HEK293 (cell line): Measurements from ENCODE around the gene NPR2.
A peak's percentile ranks its signal among the peaks of the same experiment; 100 is the strongest.

Source experiments
- CTCF ChIA-PET: fragments of 350-600 bp; formaldehyde crosslinking; extraction: SDS; loops from one replicate; lab custom pipeline; 2021; ENCODE audit warnings: antibody characterized with exemption; lab: Yijun Ruan, JAX
- POLR2A ChIA-PET: fragments of 300-600 bp; formaldehyde crosslinking; extraction: SDS; loops from one replicate; lab custom pipeline; 2020; ENCODE audit warnings: antibody characterized with exemption, inconsistent platforms; lab: Yijun Ruan, JAX
- H3K27ac ChIP-seq: fragments of 200-500 bp; sonication (Bioruptor generic); 2 replicates; pipeline ENCODE4 v1.5.1; 2014; ENCODE audit warnings: low read depth, low read length, control low read depth, inconsistent platforms; ENCODE audit errors: extremely low read depth
- H3K36me3 ChIP-seq, 2 experiments: fragments of 200-500 bp in 1 of 2; sonication (Bioruptor generic) in 1 of 2; 1 replicate in 1 of 2; 2 replicates in 1 of 2; pipeline ENCODE4 v1.5.1; 2014 to 2017; ENCODE audit warnings: inconsistent platforms in 2 of 2, low read length in 2 of 2; ENCODE audit not compliant: control insufficient read depth in 2 of 2, insufficient read depth in 1 of 2
- H3K4me1 ChIP-seq: fragments of 200-500 bp; sonication (Bioruptor generic); 2 replicates; pipeline ENCODE4 v1.5.1; 2014; ENCODE audit warnings: mild to moderate bottlenecking, low read length, inconsistent platforms; ENCODE audit not compliant: control insufficient read depth, insufficient read depth
- H3K4me3 ChIP-seq: 2 replicates; pipeline ENCODE4 v1.5.1; 2011; ENCODE audit warnings: low read depth, mild to moderate bottlenecking, control low read depth, low read length, moderate library complexity
- H3K9me3 ChIP-seq: fragments of 200-500 bp; sonication (Bioruptor generic); 2 replicates; pipeline ENCODE4 v1.5.1; 2014; ENCODE audit warnings: low read depth, low read length, inconsistent platforms; ENCODE audit not compliant: control insufficient read depth, insufficient read depth
- EGR2 ChIP-seq: fragments of 450-650 bp; formaldehyde crosslinking; IDR thresholded peaks from 2 replicates; pipeline ENCODE4 v1.5.1; 2016; ENCODE audit warnings: low read depth, missing biosample characterization, missing genetic modification characterization
- FEZF1 ChIP-seq: fragments of 450-650 bp; formaldehyde crosslinking; IDR thresholded peaks from 2 replicates; pipeline ENCODE4 v1.5.1; 2016; ENCODE audit warnings: missing biosample characterization, missing genetic modification characterization
- GLIS1 ChIP-seq: fragments of 450-650 bp; formaldehyde crosslinking; IDR thresholded peaks from 2 replicates; pipeline ENCODE4 v1.5.1; 2016; ENCODE audit warnings: missing biosample characterization, missing genetic modification characterization
- IKZF3 ChIP-seq: fragments of 450-650 bp; IDR thresholded peaks from 2 replicates; pipeline ENCODE4 v1.5.0; 2018; ENCODE audit warnings: missing biosample characterization, mild to moderate bottlenecking, missing genetic modification characterization, moderate library complexity
- KLF8 ChIP-seq: fragments of 450-650 bp; formaldehyde crosslinking; IDR thresholded peaks from 2 replicates; pipeline ENCODE4 v1.5.1; 2016; ENCODE audit warnings: missing biosample characterization, missing genetic modification characterization
- KLF9 ChIP-seq: fragments of 450-650 bp; formaldehyde crosslinking; IDR thresholded peaks from 2 replicates; pipeline ENCODE4 v1.5.1; 2016; ENCODE audit warnings: missing biosample characterization, missing genetic modification characterization, low read depth
- OSR2 ChIP-seq: fragments of 450-650 bp; formaldehyde crosslinking; IDR thresholded peaks from 2 replicates; pipeline ENCODE4 v1.5.1; 2016; ENCODE audit warnings: missing biosample characterization, missing genetic modification characterization
- PRDM1 ChIP-seq: fragments of 450-650 bp; formaldehyde crosslinking; IDR thresholded peaks from 2 replicates; pipeline ENCODE4; 2016; ENCODE audit warnings: missing biosample characterization, missing genetic modification characterization
- SCRT2 ChIP-seq: fragments of 450-650 bp; formaldehyde crosslinking; IDR thresholded peaks from 2 replicates; pipeline ENCODE4 v1.5.1; 2016; ENCODE audit warnings: missing biosample characterization, missing genetic modification characterization
- SP2 ChIP-seq: fragments of 450-650 bp; formaldehyde crosslinking; IDR thresholded peaks from 2 replicates; pipeline ENCODE4 v1.5.1; 2016; ENCODE audit warnings: missing biosample characterization, missing genetic modification characterization
- SP7 ChIP-seq: fragments of 450-650 bp; formaldehyde crosslinking; IDR thresholded peaks from 2 replicates; pipeline ENCODE4 v1.5.1; 2016; ENCODE audit warnings: missing biosample characterization, missing genetic modification characterization
- WT1 ChIP-seq: fragments of 450-650 bp; formaldehyde crosslinking; IDR thresholded peaks from 2 replicates; pipeline ENCODE4 v1.5.1; 2016; ENCODE audit warnings: missing biosample characterization, missing genetic modification characterization
- ZBTB48 ChIP-seq: fragments of 450-650 bp; formaldehyde crosslinking; IDR thresholded peaks from 2 replicates; pipeline ENCODE4 v1.5.1; 2016; ENCODE audit warnings: missing biosample characterization, missing genetic modification characterization
- ZBTB8A ChIP-seq: fragments of 450-650 bp; formaldehyde crosslinking; IDR thresholded peaks from 2 replicates; pipeline ENCODE4 v1.5.1; 2016; ENCODE audit warnings: missing biosample characterization, missing genetic modification characterization
- ZFHX2 ChIP-seq: fragments of 450-650 bp; formaldehyde crosslinking; conservative IDR thresholded peaks from 2 replicates; pipeline ENCODE4 v1.5.1; 2016; ENCODE audit warnings: missing biosample characterization, missing genetic modification characterization
- ZIC2 ChIP-seq: fragments of 450-650 bp; formaldehyde crosslinking; IDR thresholded peaks from 2 replicates; pipeline ENCODE4 v1.5.1; 2016; ENCODE audit warnings: missing biosample characterization, missing genetic modification characterization
- ZNF10 ChIP-seq: fragments of 450-650 bp; formaldehyde crosslinking; IDR thresholded peaks from 2 replicates; pipeline ENCODE4 v1.5.1; 2017; ENCODE audit warnings: missing biosample characterization, missing genetic modification characterization
- ZNF112 ChIP-seq: fragments of 450-650 bp; formaldehyde crosslinking; IDR thresholded peaks from 2 replicates; pipeline ENCODE4 v1.5.0; 2017; ENCODE audit warnings: missing biosample characterization, missing genetic modification characterization
- ZNF114 ChIP-seq: fragments of 450-650 bp; formaldehyde crosslinking; IDR thresholded peaks from 2 replicates; pipeline ENCODE4 v1.5.0; 2017; ENCODE audit warnings: missing biosample characterization, missing genetic modification characterization
- ZNF155 ChIP-seq: fragments of 450-650 bp; formaldehyde crosslinking; IDR thresholded peaks from 2 replicates; pipeline ENCODE4 v1.5.1; 2016; ENCODE audit warnings: missing biosample characterization, missing genetic modification characterization
- ZNF169 ChIP-seq: fragments of 450-650 bp; formaldehyde crosslinking; IDR thresholded peaks from 2 replicates; pipeline ENCODE4 v1.5.1; 2016; ENCODE audit warnings: missing biosample characterization, missing genetic modification characterization
- ZNF184 ChIP-seq: fragments of 450-650 bp; IDR thresholded peaks from 2 replicates; pipeline ENCODE4 v1.5.1; 2018; ENCODE audit warnings: missing biosample characterization, mild to moderate bottlenecking, missing genetic modification characterization
- ZNF335 ChIP-seq: fragments of 450-650 bp; formaldehyde crosslinking; conservative IDR thresholded peaks from 2 replicates; pipeline ENCODE4 v1.5.1; 2016; ENCODE audit warnings: missing biosample characterization, missing genetic modification characterization
- ZNF341 ChIP-seq: fragments of 450-650 bp; formaldehyde crosslinking; IDR thresholded peaks from 2 replicates; pipeline ENCODE4; 2016; ENCODE audit warnings: low read depth, missing biosample characterization, missing genetic modification characterization
- ZNF473 ChIP-seq: fragments of 450-650 bp; formaldehyde crosslinking; IDR thresholded peaks from 2 replicates; pipeline ENCODE4 v1.5.1; 2017; ENCODE audit warnings: missing biosample characterization, missing genetic modification characterization
- ZNF600 ChIP-seq: fragments of 450-650 bp; formaldehyde crosslinking; IDR thresholded peaks from 2 replicates; pipeline ENCODE4 v1.5.1; 2016; ENCODE audit warnings: missing biosample characterization, missing genetic modification characterization
- ZNF629 ChIP-seq: fragments of 450-650 bp; formaldehyde crosslinking; IDR thresholded peaks from 2 replicates; pipeline ENCODE4 v1.5.1; 2017; ENCODE audit warnings: missing biosample characterization, missing genetic modification characterization
- ZNF654 ChIP-seq: fragments of 450-650 bp; formaldehyde crosslinking; IDR thresholded peaks from 2 replicates; pipeline ENCODE4 v1.5.1; 2016; ENCODE audit warnings: low read depth, missing biosample characterization, missing genetic modification characterization
- ZXDB ChIP-seq: fragments of 450-650 bp; formaldehyde crosslinking; IDR thresholded peaks from 2 replicates; pipeline ENCODE4 v1.5.1; 2016; ENCODE audit warnings: missing biosample characterization, missing genetic modification characterization
- TF ChIP-seq, protein P1 (sequence below): fragments of 450-650 bp; formaldehyde crosslinking; IDR thresholded peaks from 2 replicates; pipeline ENCODE4 v1.5.1; 2016; ENCODE audit warnings: missing biosample characterization, missing genetic modification characterization
- TF ChIP-seq, protein P2 (sequence below): fragments of 450-650 bp; formaldehyde crosslinking; IDR thresholded peaks from 2 replicates; pipeline ENCODE4 v1.5.1; 2016; ENCODE audit warnings: missing biosample characterization, missing genetic modification characterization

NPR2 gene

DNA sequence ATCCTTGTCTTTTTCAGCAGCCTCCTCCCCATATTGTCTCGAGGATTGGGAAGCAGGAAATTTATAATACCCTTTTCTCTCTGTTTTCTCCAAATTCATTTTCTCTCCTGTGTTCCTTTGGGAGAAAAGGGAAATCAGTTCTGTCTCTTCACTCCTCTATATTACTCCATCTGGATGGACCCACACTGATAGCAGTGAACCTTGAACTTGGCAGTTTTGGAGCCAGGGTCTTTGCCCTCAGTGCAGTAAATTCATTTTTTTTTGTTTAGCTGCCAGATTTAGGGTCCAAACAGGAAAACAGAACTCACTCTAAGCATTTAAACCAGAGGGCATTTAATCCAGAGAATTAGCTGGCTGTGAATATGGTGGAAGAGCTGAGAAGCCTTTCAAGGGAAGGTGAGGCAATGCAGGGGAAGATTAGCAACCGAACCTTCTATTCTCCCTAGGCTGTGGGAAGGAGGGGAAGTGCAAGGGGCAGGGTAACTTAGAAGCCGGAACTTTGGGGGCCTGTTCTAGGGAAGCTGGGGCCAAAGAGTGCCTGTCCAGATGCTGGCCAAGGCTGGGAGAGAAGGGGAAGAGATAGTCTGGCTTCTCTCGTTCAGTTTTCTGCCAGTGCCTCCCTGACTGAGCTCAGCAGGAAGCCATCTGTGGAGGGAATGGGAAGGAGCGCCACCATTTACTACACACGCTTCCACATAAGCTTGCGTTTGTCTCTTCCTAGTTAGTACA lies 16.3 kb upstream of the NPR2 start:
- peaks cover 0 to 2% of the 10 kb centered on the region in 2 experiments; a peak in 1 of 3 replicates for H3K36me3 ChIP-seq
- no peaks in the 10 kb centered on the region for H3K9me3 ChIP-seq
- POLR2A ChIA-PET, result interaction anchor here (0.9 kb wide), 1 partner anchor 13 kb away, joined by 3 read pairs; no protein-coding TSS in a partner anchor
- CTCF ChIA-PET, result interaction anchor here (0.6 to 6.3 kb wide), 8 partner anchors 14 to 1106 kb away, joined by 3 to 65 read pairs (median 4); no protein-coding TSS in a partner anchor
- no peak for TF ChIP-seq KLF9 (tag by site-specific recombination)
- peak; percentile 51 for TF ChIP-seq ZNF335 (tag by site-specific recombination)
- TF ChIP-seq ZNF169 (tag by site-specific recombination), result no peak
- TF ChIP-seq ZBTB48 (tag by site-specific recombination), result peak; percentile 80; the same call in 1 of the 2 replicates
- TF ChIP-seq PRDM1 (tag by site-specific recombination), result peak; percentile 46; the same call in 1 of the 2 replicates
- peak; percentile 43; the same call in 1 of the 2 replicates for TF ChIP-seq ZNF600 (tag by site-specific recombination)
- TF ChIP-seq ZNF114 (tag by site-specific recombination), result no peak
- TF ChIP-seq ZIC2, result peak; percentile 46
- TF ChIP-seq IKZF3 (tag by site-specific recombination), result peak; percentile 33; the same call in 1 of the 2 replicates
- H3K27ac ChIP-seq, result no peak overlapping the region
- H3K4me3 ChIP-seq, result no peak overlapping the region
- peaks cover 18% of the 10 kb centered on the region for H3K4me1 ChIP-seq

DNA sequence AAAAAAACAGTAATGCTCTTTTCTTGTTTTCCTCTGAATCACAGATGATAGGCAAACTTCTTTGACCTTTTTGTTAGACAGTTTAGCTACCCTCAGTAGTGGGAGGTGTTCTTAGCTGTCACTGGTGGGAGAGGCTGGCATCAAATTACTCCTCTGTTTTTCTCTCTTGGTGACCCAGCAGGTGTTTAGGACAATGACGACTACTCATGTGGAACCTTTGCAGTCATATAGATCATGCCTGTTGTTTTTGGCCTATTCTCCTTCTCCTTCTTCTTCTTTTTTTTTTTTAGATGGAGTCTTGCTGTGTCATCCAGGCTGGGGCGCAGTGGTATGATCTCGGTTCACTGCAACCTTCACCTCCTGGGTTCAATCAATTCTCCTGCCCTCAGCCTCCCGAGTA lies 15.4 kb upstream of the NPR2 start:
- CTCF ChIA-PET, result interaction anchor here (0.6 to 6.3 kb wide), 8 partner anchors 13 to 1107 kb away, joined by 3 to 65 read pairs (median 4); no protein-coding TSS in a partner anchor

More for the DNA sequence above, 15.4 kb upstream of the NPR2 start:
- POLR2A ChIA-PET, result no interaction called here
- H3K27ac ChIP-seq, result no peak overlapping the region
- no peak overlapping the region for H3K4me3 ChIP-seq
- H3K4me1 ChIP-seq, result peaks cover 12% of the 10 kb centered on the region
- no peaks in the 10 kb centered on the region for H3K9me3 ChIP-seq
- peaks cover 0 to 6% of the 10 kb centered on the region in 2 experiments; a peak in 1 of 3 replicates for H3K36me3 ChIP-seq
- TF ChIP-seq EGR2 (peak; percentile 69), ZNF629 (tag by site-specific recombination) (peak; percentile 80), ZFHX2 (tag by site-specific recombination) (peak; percentile 55; the same call in 1 of the 2 replicates), WT1 (tag by site-specific recombination) (peak; percentile 78), ZNF10 (tag by site-specific recombination) (peak; percentile 91), GLIS1 (tag by site-specific recombination) (peak; percentile 40), KLF8 (peak; percentile 53; the same call in 1 of the 2 replicates), ZNF473 (tag by site-specific recombination) (no peak), SP2 (no peak), ZBTB8A (tag by site-specific recombination) (peak; percentile 46; the same call in 1 of the 2 replicates), FEZF1 (peak; percentile 44; the same call in 1 of the 2 replicates), IKZF3 (tag by site-specific recombination) (0 out of 2 replicates have a peak, but pooled peaks have one; percentile 22), ZNF112 (no peak), OSR2 (peak; percentile 60), SP7 (tag by site-specific recombination) (peak; percentile 75), ZIC2 (peak; percentile 87), ZNF654 (no peak), ZNF341 (tag by site-specific recombination) (peak; percentile 19; the same call in 1 of the 2 replicates), ZXDB (tag by site-specific recombination) (0 out of 2 replicates have a peak, but pooled peaks have one; percentile 15), ZNF600 (tag by site-specific recombination) (peak; percentile 80), ZNF184 (tag by site-specific recombination) (no peak), ZNF155 (tag by site-specific recombination) (no peak), SCRT2 (peak; percentile 15; the same call in 1 of the 2 replicates)
- TF ChIP-seq, protein P1, sequence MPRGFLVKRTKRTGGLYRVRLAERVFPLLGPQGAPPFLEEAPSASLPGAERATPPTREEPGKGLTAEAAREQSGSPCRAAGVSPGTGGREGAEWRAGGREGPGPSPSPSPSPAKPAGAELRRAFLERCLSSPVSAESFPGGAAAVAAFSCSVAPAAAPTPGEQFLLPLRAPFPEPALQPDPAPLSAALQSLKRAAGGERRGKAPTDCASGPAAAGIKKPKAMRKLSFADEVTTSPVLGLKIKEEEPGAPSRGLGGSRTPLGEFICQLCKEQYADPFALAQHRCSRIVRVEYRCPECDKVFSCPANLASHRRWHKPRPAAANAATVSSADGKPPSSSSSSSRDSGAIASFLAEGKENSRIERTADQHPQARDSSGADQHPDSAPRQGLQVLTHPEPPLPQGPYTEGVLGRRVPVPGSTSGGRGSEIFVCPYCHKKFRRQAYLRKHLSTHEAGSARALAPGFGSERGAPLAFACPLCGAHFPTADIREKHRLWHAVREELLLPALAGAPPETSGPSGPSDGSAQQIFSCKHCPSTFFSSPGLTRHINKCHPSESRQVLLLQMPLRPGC (tag by site-specific recombination), result 0 out of 2 replicates have a peak, but pooled peaks have one; percentile 30
- TF ChIP-seq, protein P2, sequence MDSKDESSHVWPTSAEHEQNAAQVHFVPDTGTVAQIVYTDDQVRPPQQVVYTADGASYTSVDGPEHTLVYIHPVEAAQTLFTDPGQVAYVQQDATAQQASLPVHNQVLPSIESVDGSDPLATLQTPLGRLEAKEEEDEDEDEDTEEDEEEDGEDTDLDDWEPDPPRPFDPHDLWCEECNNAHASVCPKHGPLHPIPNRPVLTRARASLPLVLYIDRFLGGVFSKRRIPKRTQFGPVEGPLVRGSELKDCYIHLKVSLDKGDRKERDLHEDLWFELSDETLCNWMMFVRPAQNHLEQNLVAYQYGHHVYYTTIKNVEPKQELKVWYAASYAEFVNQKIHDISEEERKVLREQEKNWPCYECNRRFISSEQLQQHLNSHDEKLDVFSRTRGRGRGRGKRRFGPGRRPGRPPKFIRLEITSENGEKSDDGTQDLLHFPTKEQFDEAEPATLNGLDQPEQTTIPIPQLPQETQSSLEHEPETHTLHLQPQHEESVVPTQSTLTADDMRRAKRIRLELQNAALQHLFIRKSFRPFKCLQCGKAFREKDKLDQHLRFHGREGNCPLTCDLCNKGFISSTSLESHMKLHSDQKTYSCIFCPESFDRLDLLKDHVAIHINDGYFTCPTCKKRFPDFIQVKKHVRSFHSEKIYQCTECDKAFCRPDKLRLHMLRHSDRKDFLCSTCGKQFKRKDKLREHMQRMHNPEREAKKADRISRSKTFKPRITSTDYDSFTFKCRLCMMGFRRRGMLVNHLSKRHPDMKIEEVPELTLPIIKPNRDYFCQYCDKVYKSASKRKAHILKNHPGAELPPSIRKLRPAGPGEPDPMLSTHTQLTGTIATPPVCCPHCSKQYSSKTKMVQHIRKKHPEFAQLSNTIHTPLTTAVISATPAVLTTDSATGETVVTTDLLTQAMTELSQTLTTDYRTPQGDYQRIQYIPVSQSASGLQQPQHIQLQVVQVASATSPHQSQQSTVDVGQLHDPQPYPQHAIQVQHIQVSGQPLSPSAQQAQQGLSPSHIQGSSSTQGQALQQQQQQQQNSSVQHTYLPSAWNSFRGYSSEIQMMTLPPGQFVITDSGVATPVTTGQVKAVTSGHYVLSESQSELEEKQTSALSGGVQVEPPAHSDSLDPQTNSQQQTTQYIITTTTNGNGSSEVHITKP (tag by site-specific recombination), result peak; percentile 62
- TF ChIP-seq, all 188 proteins: peak for 19
